ENCODE results near the gene C4orf33.

DNA sequence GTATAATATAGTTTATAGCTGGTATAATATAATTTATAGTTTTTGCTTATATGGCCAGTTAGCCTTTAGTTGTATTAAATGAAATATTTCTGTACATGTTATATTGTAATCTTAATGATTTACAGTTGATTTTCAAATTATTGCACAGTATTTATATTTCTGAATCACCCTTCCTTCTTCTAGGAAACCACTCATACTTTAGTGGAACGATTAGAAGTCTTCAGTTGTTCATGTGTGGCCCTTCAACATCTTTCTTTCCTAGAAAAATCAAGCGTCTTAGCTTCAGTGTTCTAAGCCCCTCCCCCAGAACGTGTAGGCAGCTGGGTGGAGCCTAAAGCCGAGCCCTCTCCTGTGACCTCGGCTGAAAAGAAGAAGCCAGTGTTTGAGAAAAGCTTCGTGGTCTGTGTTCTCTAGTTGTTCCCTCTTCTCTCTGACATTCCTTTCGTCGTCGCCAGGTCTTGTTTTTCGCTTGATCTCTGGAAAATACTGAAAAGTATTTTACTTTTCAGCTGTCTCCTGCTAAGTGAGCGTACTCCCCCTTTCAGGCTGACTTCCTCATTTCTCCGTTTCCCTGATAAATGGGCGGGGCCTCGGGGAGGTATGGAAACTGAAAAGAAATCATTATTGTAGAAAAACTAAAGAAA is at the start of gene C4orf33:
- TF ChIP-seq, protein P1, sequence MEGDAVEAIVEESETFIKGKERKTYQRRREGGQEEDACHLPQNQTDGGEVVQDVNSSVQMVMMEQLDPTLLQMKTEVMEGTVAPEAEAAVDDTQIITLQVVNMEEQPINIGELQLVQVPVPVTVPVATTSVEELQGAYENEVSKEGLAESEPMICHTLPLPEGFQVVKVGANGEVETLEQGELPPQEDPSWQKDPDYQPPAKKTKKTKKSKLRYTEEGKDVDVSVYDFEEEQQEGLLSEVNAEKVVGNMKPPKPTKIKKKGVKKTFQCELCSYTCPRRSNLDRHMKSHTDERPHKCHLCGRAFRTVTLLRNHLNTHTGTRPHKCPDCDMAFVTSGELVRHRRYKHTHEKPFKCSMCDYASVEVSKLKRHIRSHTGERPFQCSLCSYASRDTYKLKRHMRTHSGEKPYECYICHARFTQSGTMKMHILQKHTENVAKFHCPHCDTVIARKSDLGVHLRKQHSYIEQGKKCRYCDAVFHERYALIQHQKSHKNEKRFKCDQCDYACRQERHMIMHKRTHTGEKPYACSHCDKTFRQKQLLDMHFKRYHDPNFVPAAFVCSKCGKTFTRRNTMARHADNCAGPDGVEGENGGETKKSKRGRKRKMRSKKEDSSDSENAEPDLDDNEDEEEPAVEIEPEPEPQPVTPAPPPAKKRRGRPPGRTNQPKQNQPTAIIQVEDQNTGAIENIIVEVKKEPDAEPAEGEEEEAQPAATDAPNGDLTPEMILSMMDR (IDR thresholded peaks at IDR 0.05), result no peak
- TF ChIP-seq POLR2A (IDR thresholded peaks at IDR 0.05), result no peak

All from lower leg skin (tissue), 3 donors.